Right lobe of liver (tissue), 4 donors: Measurements from ENCODE around the gene SASH1.

Source experiments
- CTCF ChIP-seq, 4 donors: fragments of 200-600 bp in 3 of 4; fragments of 450-650 bp in 1 of 4; IDR thresholded peaks; one replicate each; pipeline versions ENCODE4 v1.5.1 to v1.8.0; 2016 to 2022; ENCODE audit warnings: antibody characterized with exemption in 4 of 4, mild to moderate bottlenecking in 2 of 4
- POLR2A ChIP-seq: fragments of 450-650 bp; IDR thresholded peaks from one replicate; pipeline ENCODE4 v1.6.1; 2017; ENCODE audit warnings: antibody characterized with exemption, mild to moderate bottlenecking
- donor health status: DM: no; HTN: no; CAD: no.
- donor health status: DM: no; HTN: no; CAD: no.
- donor health status: DM: no; HTN: yes; CAD: no.

- TF ChIP-seq CTCF (IDR thresholded peaks at IDR 0.05) (no peak), POLR2A (no peak)
Measured at GRCh38 chr6:148447521-148448230, 105.0 kb downstream of the SASH1 start.
